Measurements from ENCODE around the gene ERMP1. TPM values are rescaled to one million over a fixed set of nuclear protein-coding genes. Genes with fewer than 3 reads are reported as not detected.

The ERMP1 gene
- total and polyA plus RNA-seq, 12 donors: 5.1 to 26.2 (median 22.3) TPM

DNA sequence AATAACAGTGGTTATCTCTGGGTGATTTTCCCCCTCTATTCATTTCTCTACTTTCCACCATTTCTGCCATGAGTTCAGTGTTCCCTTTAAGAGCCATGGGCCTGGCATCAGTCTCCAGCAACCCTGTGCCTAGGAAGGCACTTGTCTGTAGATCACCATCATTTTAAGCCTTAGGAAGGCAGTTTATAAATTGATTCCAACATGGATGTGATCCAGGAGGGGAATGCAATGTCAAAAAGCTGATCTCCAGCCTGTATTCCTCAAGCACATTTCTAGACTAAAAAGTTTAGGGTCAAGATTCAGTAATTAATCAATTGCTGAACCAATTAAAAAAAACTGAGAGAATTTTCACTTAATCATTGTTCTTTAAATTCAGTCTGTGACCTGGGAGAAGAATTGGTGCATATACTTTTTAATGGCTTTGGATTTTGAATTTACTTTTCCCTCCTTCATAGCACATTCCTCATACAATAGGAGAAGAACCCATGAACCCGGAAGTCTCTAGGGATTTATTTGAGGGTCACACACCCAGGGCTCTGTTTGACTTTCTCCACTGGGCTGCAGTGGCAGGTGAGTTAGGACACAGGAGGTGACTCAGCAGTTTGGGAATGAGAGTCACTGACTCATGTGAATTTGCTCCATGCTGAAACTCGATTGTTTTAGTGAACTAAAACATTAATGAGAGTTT is 6.1 kb upstream of the ERMP1 start:
- Histone ChIP-seq H3K4me1 (peaks cover 0 to 16% (median under 1%) of the 10 kb centered on the region in 9 donors), H3K27me3 (no peaks in the 10 kb centered on the region), H3K27ac (peak overlapping the region in 1 of 10 donors; percentile 36), H3K4me3 (no peak overlapping the region), H3K9me3 (no peaks in the 10 kb centered on the region), H3K36me3 (no peaks in the 10 kb centered on the region)
- WGBS, 2 donors: 56 to 65% methylated on average over 2 of the region's 2 CpGs
- DNase-seq: no peak
- intact Hi-C loops (cut with DNase I): loop anchor here in 1 of 10 donors (10.0 kb wide), 1 partner anchor 214 kb away; the partner anchor contains the start of gene RIC1
- ATAC-seq: peak in 3 of 8 donors; percentile 52 to 82 (median 62)
- no peak for TF ChIP-seq CTCF (IDR thresholded peaks at IDR 0.05)

- no peaks in the 10 kb centered on the region for H3K36me3 ChIP-seq
- no peak for ATAC-seq
- no peaks in the 10 kb centered on the region for H3K9me3 ChIP-seq
- no peaks in the 10 kb centered on the region for H3K27me3 ChIP-seq
- 90 to 91% methylated on average over 1 of the region's 1 CpG for WGBS, 2 donors
- DNase-seq: no peak
- H3K4me3 ChIP-seq: no peak overlapping the region
- no peak for TF ChIP-seq CTCF (IDR thresholded peaks at IDR 0.05)
- peaks cover 0 to 32% (median 18%) of the 10 kb centered on the region in 9 donors for H3K4me1 ChIP-seq
- H3K27ac ChIP-seq: no peak overlapping the region
- intact Hi-C loops (cut with DNase I): loop anchor here in 1 of 10 donors (10.0 kb wide), 1 partner anchor 211 kb away; the partner anchor contains the start of gene RIC1
Observed at GRCh38 chr9:5835808-5836207, 2.9 kb upstream of the ERMP1 start.

DNA sequence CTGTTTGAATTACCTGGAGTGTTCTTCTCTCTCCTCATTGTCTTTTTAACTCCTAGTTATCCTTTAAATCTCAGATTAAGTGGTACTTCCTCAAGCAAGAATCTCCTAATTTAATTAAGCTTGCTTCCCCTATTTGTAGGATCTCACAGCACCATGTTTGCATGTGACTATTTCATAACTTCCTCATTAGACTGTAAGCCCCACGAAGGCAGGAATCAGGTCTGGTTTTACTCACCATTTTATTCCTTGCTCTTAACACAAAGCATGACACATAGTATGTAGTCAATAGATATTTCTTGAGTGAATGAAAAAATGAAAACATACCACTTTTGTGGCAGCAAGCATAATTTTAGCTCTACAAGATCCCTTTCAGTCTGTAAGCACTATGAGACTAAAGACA is 1.3 kb upstream of the ERMP1 start:
- intact Hi-C loops (cut with DNase I): loop anchor here in 1 of 10 donors (10.0 kb wide), 1 partner anchor 209 kb away; the partner anchor contains the start of gene RIC1
- DNase-seq (no peak), ATAC-seq (no peak)
- Histone ChIP-seq H3K27ac (no peak overlapping the region), H3K27me3 (no peaks in the 10 kb centered on the region), H3K36me3 (peaks cover 0 to 3% (median 0%) of the 10 kb centered on the region in 9 donors), H3K9me3 (no peaks in the 10 kb centered on the region), H3K4me3 (no peak overlapping the region), H3K4me1 (peaks cover 0 to 31% (median 18%) of the 10 kb centered on the region in 9 donors)
- no peak for TF ChIP-seq CTCF (IDR thresholded peaks at IDR 0.05)
- 81 to 95% methylated on average over 1 of the region's 1 CpG for WGBS, 2 donors

- DNase-seq (peak in 1 of 2 donors; percentile 4), ATAC-seq (peak in 3 of 8 donors; percentile 3 to 13 (median 9))
- intact Hi-C loops (cut with DNase I): loop anchor here in 1 of 10 donors (10.0 kb wide), 1 partner anchor 207 kb away; the partner anchor contains the start of gene RIC1
Observed at GRCh38 chr9:5832071-5832537, 813 bp downstream of the ERMP1 start.

More at GRCh38 chr9:5832071-5832537, 813 bp downstream of the ERMP1 start:
- Histone ChIP-seq H3K9me3 (no peaks in the 10 kb centered on the region), H3K4me1 (peaks cover 0 to 30% (median 18%) of the 10 kb centered on the region in 9 donors), H3K36me3 (peaks cover 0 to 20% (median 0%) of the 10 kb centered on the region in 9 donors), H3K27me3 (no peaks in the 10 kb centered on the region), H3K27ac (peak overlapping the region in 9 of 10 donors; percentile 68 to 87 (median 77)), H3K4me3 (peak overlapping the region; percentile 33 to 96 (median 86))
- no peak for TF ChIP-seq CTCF (IDR thresholded peaks at IDR 0.05)
- WGBS, 2 donors: 6 to 11% methylated on average over 9 of the region's 9 CpGs

Measured in heart right ventricle (tissue), 16 donors.